HG03571 (cell line): ENCODE measurements around the gene ZDHHC11B.

Source experiments
- ATAC-seq: cut with Tn5 transposase; IDR thresholded peaks from one replicate; pipeline ENCODE4 v1.9.1; 2021; ENCODE audit not compliant: unreplicated experiment

Gene ZDHHC11B

DNA sequence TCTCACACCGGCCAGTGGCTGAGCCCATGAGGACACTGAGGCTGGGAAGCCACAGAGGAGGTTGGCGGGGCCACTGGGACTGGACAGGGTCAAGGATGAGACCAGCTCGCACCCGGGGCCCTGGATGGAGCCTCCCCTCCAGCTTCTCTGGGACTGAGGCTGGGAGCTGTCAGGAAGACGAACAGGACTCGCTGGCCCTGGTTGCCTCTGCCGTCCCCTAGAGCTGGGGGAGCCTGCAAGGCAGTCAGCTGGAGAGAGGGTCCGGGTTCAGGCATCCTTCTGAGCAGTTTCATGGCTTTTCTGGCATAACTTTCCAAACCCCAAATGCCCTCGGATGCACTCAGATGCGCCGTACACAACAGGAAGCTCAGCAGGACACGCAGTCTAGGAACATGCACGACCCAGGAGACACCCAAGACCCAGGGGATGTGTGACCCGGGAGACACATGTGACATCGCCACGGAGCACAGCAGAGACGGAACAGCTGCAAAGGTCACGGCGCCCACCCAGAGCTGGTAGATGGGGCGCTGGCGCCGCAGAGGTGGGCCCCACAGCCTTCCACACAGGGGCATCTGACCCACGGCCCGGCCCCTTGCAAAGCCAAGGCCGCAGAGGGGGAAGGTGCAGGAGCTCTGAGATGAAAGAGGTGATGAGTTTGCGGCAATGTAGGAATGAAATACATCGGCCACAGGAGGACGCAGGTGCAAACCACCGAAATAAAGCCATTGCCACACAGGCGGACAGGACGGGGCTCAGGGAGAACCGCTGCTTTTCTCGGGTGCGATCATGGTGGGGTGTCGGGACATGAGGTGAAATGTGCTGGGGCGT lies 108.4 kb downstream of the ZDHHC11B start:
- no peak for ATAC-seq

DNA sequence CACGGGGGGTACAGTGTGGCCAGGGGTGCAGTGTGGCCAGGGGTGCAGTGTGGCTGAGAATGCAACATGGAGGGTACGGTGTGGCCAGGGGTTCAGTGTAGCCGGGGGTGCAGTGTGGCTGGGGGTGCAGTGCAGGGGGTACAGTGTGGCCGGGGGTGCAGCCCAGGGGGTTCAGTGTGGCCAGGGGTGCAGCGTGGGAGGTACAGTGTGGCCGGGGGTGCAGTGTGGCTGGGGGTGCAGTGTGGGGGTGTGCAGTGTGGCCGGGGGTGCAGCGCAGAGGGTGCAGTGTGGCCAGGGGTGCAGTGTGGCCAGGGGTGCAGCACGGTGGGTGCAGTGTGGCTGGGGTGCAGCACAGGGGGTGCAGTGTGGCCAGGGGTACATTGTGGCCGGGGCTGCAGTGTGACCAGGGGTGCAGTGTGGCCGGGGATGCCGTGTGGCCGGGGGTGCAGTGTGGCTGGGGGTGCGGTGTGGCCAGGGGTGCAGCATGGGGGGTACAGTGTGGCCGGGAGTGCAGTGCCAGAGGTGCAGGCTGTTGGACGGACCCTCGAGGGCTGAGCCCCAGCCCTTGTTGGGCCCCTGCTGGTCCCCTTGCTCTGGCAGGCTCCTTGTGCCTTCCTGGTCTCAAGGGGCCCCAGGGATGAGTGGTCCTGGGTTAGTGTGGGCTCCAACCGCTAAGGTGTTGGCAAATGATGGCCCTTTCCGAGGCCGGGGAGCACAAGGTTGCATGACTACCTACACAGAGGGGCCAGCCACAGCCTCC lies 109.2 kb downstream of the ZDHHC11B start:
- ATAC-seq = no peak

DNA sequence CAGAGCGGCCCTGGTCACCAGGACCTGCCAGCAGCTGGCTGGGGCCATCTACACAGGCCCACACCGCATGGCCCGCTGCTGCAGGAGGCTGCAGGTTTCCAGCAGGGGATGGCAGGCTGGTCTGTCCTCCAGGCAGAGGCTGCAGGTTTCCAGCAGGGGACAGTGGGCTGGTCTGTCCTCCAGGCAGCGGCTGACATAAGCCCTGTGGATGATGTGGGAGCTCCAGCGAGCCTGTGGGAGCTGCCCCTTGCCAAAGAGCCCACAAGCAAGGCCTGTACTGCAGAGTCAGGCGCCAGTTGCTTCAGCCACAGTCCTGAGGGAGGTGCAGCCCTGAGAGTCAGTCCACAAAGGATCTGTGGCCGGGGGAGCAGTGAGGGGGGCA lies 109.9 kb downstream of the ZDHHC11B start:
- no peak for ATAC-seq

DNA sequence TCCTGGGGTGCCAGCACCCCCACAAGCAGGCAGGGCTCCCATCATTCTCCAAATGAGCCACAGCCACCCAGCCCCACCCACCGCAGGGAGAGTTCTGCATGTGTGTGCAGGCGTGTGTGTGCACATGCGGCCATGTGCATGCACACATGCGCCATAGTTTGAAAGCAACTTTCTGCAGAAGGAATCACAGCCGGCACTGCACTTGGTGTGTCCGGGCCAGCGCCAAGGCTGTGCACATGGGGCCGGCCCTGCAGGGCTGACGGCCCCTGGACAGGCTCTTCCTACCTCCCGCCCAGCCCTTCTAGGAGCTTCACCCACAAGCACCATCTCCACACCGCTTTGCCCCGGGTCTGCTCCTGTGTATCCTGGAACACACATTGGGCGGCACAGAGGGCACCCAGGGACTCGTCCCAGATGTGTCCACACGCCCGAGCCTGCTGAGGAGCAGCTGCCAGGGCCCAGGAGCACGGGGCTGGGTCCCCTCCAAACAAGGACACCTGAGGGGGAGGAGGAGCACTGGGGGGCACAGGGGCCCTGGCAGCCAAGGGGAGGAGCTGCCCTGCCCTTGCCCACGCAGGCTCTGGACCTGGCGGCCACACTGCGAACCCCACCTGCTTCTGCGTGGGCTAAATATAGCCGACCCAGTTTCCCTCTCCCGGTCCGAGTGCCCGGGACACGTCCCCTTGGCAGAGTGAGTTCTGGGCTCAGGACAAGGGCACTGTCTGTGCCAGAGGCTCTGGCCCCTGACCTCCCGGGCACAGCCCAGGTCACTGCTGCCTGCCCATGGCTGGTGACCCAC lies 110.5 kb downstream of the ZDHHC11B start:
- no peak for ATAC-seq

DNA sequence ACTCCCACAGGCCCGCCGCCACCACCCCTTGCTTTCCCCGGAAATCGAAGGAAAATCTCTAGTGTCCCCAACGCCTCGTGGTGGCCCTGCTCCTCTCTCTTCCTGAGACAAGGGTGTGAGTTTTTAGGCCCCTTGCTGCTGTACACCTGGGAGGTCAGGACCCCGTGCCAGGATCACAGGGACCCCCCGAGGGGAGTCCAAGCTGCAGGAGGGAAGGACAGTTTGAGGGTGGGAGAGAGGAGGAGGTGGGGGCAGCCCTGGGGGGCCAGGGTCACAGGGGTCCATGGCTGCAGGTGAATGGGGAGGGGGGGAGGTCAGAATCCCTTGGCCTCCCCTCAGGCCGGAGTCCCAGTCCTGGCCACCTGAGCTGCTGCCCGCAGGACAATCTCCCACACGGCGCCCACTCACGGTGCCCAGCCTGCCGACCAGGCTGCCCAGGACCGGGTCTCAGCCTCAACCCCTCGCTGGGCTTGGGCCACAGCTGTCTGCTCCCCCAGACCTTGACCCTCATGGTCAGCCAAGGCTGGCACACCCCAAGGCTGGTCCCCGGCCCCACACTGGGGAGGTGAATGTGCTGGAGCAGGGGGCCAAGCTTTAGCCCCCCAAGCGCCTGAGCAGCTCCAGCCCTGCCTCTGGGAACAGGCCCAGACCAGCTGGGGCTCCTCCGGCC lies 111.2 kb downstream of the ZDHHC11B start:
- no peak for ATAC-seq

DNA sequence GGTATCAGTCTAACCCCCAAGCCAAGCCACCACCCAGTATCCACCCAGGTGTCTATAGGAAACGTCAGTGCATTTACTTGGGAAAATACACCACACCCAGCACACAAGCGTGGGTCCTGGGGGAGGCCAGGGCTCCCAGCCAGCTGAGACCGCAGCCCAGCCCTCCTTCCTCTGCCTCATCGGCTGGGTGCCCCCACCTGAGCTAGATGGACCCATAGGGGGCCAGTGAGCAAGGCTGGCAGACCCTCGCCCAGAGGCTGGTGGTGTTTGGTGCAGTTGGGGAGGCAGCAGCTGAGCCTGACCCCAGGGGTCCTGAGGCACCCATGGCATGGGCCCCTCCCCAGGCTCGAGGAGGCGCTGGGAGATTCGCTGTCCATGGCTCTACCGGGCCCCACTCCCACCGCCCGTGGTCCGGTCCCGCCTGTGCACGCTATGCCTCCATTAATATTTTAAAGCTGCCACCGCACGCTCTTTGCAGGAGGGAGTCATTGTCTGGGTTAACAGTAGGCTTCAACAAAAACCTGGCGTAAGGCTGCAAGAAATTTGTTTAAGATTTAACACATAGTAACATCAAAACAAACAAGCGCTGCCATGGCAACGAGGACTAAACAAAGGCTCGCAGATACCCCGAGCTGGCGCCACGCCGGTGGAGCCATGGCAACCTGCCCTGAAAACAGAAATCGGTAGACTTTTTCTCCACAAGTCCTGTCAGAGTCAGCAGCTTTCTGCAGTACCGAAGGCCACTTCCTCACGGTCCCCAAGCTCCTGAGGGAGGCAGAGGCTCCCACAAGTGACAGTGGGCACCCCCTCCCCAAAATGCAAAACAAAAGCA lies 112.0 kb downstream of the ZDHHC11B start:
- ATAC-seq = no peak

DNA sequence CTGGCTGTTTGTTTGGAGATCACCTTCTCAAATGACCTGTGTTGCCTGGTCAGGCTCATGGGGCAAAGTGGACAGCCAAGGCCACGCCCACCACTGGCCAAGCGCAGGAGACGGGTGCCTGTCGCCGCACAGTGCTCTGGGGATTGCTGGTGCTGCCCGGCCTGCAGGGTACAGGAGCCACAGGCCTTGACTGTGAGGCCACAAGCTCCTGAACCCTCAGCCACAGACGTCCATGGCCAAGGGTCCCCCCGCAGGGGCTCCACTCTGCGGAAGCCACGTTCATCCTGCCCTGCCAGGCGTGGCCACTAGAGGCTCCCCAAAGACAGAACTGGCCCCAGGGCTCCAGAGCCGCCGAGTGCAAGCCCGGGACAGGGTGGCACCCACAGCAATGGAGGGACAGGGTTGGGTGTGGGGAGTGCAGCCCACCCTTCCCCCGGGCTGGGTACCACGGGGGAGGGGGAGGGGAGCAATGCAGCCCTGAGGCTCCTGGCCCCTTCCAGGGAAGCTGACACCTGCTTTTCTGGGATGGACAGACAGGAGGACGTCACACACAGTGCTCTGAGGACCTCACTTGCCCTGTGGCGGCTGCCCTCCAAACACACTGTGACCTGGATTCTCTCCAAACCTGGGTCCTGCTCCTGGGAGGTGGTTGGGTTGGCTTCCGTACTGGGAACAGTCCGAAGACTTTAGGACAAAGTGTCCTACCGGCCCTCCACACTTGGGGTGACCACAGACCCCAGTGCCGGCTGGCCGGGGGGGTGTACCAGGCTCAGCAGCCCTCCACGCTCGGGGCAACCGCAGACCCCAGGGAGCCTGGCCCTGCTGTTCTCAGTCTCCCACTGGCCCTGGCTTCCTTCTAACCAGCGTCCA lies 112.8 kb downstream of the ZDHHC11B start:
- ATAC-seq = peak; percentile 54

DNA sequence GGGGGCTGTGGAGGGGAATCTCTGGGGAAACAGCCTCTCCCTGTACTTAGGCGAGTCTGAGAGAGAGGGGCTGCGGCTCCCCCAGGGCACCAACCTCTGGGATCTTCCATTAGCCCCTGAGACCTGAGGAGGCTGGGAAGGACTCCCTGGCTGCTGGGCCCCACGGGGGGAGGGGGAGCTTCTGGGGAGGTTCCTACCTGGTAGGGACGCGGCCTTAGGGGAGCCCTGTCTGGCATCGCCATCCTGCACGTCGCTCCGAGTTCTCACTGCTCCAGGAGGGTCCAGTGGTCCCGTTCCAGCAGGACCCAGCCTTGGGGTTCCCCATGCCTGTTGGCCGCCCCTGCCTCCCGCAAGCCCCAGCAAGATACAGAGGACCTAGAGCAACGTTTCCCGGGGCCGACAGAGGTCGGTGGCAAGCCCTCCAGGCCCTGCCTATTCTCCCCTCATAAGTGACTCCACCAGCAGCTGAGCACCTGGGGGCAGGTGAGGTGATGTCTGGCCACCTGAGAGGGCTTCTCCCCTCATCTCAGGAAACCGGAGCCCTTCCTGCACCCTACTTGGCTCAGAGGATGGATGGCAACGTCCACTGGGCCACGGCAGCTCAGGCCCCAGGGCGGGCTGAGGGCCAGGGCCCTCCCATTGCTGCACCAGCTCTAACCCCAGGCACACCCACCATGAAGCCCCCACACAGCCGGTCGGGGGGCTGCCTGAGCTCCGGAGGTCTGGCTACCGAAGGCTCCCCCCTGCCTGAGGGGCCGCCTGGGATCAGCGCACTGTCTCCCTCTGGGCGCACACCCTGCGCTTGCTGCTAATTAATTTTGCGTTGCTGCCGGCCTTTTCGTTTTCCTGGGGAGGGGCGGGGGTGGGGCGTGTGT lies 113.9 kb downstream of the ZDHHC11B start:
- no peak for ATAC-seq

DNA sequence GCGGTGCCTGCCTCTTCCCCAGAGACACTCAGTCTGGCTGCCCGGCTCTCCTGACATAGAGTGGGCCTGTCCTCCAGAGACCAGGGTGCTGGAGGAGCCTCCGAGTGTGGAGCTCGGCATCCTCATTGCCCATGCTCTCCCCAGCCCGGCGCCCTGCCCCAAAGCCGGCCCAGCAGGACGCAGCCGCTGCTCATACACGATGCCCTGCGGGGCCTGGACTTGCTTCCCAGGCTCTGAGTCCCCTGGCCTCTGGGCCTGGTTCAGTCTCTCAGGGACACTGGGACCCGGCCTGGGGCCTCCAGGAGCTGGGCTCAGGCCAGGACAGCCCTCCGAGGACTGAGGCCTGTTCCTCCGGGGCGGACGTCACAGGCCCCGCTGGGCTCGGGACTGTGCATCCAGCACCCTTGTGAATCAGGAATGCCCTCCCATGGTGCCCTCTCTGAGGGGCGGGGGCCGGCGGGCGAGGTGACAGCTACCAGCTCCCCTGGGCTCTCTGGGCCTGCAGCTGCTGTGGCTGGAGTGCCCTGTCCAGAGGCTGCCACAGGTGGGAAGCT lies 114.6 kb downstream of the ZDHHC11B start:
- no peak for ATAC-seq

DNA sequence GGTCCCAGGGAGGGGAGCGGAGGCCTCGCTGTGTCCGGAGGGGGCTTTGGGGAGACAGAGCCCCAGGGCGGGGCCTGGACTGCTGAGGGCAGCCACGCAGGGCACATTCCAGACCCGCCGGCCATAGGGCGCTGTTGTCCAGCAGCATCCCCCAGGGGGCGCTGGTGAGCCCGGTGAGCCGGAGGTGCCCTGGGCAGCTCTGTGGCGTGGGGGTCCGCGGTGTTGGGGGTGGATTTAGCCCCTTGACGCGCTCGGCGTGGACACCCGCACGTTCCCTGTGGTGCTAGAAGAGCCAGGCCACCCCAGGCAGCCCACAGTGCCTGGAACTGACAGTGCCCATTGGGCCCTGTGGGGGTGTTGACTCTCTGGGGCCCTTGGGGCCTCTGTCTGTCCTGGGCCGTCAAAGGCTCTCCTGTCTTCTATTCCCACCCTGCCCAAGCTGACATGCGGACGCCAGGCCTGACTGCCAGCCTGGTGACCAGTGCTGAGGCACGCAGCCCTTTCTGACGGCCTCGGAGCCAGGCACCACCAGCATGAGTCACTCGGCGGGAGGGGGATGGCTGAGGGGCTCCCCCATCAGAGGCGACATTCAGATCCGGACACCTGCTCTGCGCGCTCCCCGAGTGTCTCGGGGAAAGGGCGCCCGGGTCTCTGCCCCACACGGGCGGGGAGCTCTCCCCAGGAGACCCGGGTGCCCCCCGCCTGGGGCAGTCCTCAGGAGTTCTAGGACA lies 115.3 kb downstream of the ZDHHC11B start:
- no peak for ATAC-seq

DNA sequence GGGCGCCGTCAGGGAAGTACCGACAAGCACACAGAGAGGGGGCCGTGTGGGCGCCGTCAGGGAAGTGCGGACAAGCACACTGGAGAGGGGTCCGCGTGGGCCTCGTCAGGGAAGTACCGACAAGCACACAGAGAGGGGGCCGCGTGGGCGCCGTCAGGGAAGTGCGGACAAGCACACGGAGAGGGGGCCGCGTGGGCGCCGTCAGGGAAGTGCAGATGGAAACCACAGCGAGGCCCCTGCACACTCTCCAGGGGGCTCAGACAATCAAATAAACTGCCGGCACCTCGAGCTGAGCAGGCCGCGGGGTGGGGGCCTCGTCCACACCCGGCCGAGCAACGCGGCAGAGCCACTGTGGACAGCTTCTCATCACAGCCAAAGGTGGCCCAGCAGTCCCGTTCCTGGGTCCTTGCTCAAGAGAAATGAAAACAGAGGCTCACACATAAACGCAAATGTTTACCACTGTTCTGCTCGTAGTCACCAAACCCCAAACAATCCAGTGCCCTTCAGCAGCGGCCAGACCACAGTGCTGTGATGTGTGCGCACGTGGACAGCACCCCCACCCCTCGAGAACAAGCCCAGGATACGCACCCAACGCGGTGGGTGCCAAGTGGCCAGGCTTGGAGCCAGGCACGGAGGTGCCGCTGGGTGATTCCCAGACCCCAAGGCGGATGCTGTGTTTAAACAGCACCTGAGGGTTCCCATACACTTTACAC lies 116.1 kb downstream of the ZDHHC11B start:
- ATAC-seq = no peak

DNA sequence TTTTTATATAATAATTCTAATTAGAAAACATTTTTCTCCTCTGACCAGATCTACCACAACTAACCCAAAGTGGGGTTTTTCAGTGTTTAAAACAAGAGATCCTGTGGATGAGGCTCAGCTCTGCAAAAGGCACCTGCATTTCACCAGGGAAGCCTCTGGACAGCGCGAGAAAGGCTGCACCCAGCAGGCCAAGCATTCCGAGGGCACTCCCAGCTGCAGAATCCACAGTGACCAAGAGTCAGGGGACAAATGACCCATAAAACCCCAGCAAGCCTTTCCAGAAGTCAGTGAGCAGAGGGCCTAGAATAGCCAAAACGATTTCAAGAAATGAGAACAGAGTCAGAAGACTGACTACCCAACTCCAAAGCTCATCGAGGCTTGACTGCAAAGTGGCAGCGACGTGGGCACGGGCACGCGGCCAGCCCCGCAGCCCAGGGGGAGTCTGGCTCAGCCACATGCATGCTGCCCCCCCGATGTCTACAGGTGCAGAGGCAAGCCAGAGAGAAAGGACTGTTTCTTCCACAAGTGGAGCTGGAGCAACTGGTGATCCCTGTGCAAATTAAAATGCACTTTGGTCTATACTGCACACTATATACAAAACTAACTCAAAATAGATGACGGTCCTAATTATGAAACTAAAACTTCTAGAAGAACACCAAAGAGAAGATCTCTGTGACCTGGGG lies 117.6 kb downstream of the ZDHHC11B start:
- no peak for ATAC-seq

DNA sequence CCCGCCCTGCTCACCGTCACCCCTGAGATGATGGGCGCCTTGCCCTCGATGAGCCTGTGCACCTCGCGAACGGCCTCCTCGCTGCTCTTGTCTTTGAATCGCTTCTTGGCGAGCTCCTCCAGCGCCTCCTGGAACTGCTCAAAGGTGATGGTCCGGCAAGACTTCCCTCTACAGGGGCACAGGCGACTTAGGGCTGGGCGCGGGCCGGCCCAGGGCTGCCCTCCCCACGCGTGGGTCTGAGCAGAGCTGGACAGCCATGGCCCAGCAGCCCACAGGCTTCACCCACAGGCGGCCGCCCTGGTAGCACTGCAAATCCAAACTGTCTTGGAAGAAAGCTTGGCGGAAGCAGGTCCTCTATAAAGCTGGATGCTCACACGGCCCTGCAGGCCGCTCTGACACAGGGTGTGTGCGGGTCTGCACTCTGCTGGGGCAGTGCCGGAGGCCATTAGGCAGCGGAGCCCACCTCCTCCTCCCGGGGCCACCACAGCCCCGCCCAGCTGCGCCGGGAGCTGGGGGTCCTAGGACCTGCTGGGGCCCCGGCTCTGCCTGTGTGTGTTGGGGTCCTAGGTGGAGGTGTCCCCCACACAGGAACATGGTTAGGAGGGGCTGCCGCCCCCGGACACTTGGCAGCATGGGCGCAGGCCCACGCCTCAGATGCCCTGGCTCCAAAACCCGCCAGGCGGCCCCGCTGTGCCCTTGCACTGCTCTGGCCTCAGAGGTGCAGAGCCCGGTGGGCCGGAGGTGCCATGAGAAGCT lies 118.4 kb downstream of the ZDHHC11B start:
- no peak for ATAC-seq

DNA sequence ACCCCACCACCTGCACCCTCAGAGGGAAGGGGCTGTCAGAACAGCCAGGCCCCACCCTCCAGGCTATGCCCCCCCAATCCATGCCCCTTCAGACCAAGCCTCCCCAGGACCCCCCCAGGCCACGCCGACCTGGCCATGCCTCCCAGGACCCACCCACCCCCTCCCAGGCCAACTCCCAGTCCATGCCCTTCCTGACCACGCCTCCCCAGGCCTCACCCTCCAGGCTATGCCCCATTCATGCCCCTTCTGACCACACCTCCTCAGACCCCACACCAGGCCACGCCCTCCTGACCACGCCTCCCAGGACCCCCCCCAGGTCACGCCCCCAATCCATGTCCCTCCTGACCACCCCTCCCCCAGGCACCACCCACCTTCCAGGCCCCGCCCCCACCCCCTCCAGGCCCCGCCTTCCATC lies 119.0 kb downstream of the ZDHHC11B start:
- no peak for ATAC-seq

DNA sequence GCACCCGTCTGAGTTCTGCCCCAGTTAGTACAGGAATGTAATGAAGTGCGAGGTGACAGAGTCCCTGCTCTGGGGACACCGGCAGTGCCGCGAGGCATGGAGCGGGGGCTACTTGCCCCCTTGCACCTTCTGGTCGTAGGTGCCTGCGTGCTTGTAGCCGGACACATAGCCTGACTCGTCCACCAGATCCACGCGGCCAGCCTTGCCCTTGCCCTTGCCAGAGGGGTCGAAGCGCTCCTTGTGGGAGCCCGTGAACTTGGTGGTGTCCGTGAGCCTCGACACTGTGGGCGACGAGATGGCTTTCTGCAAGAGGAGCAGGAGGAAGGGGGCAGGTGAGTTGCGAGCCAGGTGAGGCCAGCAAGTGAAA lies 119.6 kb downstream of the ZDHHC11B start:
- ATAC-seq = no peak
